DMS153 treated with DMSO at 0.1 percent for 48 hours (cell line): ENCODE data around the gene CASZ1.

Experiments used
- DNase-seq: peaks from one replicate; lab custom pipeline; 2025; ENCODE audit not compliant: unreplicated experiment; lab: John Stamatoyannopoulos, UW

CASZ1 gene

DNA sequence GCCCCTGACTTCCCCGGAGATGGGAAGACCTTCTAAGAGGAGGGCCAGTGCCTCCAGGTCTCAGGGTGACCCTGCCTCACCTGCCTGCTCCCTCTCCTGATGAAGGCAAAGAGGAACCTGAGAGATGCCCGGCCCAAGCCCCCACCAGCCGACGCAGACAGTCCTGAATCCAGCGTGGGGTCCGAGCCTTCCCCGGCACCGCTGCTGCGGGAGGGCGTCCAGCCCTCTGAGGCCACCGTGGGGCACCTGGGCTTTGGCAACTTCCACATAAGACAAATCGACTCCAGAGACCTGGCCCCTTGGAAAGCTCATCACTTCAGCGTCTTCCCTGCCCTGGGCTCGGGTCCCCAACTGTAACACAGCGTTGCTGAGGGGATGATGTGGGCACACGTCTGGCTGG is 122.2 kb downstream of the CASZ1 start:
- no peak for DNase-seq

DNA sequence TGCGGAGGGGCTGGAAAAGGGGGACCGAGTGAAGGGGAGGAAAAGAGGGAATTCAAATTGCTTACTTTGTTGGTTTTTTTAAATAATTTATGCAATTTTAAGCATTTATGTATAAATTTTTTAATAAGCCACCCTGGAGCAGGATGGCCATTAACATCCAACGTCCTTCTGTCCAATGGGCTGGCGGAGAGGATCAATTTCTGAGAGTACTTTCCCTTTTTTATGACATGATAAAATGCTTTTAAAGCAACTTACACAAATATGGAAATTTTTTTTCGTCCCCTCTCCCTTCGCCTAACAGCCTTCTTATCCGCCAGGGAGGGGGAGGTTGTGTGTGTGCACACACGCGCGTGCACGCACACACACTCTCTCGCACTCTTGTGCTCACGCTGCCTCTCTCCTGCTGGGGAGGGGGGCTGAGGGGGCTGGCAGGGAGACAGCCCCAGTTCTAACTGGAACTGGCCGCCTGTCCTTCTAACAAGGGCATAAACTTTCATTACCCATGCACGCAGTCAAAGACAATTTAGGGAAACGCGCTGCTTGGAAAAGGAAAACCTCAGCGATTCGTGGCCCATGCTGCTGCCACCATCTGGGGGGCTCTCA is 123.2 kb downstream of the CASZ1 start:
- no peak for DNase-seq

GRCh38 chr1:10672343-10673050 is 123.9 kb downstream of the CASZ1 start:
- DNase-seq, result no peak

GRCh38 chr1:10671622-10672342 is 124.7 kb downstream of the CASZ1 start:
- no peak for DNase-seq

GRCh38 chr1:10671090-10671489 is 125.4 kb downstream of the CASZ1 start:
- peak; percentile 57 for DNase-seq

DNA sequence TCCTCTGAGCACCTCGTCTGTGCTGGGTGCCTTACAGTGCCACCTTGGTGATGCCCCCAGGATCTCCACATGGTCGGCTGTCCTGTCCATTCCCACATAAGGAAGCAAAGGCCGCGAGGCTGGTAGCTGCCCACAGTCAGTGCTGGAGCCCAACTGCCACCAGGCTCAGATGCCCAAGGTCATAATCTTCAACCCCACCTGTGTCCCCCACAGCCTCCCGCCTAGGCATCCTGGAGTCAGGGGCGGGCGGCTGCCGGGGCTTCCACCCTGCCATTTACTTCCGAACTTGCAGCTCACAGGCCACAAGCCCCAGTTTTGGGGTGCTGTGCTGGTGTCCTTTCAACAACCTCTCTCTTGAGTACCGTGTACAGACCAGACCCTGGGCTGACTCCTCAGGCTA is 126.3 kb downstream of the CASZ1 start:
- DNase-seq, result no peak

DNA sequence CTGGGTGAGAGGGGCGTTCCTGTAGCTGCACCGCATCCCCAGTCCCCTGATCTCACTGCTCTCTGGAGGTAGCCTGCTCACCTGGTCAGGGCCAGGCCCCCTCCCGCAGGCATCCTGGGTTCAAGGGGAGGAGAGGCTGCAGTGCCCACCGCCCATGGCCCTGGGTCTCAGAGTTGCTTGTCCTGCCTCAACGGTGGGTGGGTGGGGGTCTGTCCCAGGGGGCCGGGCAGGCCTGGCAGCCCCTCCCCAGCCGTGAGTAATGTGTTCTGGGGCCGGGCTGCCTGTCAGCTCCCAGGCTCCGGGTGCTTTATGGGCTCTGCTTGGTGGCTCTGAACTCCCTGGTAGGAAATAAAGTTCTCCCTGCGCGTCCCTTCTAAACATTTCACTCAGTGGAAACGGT is 126.9 kb downstream of the CASZ1 start:
- DNase-seq, result no peak

DNA sequence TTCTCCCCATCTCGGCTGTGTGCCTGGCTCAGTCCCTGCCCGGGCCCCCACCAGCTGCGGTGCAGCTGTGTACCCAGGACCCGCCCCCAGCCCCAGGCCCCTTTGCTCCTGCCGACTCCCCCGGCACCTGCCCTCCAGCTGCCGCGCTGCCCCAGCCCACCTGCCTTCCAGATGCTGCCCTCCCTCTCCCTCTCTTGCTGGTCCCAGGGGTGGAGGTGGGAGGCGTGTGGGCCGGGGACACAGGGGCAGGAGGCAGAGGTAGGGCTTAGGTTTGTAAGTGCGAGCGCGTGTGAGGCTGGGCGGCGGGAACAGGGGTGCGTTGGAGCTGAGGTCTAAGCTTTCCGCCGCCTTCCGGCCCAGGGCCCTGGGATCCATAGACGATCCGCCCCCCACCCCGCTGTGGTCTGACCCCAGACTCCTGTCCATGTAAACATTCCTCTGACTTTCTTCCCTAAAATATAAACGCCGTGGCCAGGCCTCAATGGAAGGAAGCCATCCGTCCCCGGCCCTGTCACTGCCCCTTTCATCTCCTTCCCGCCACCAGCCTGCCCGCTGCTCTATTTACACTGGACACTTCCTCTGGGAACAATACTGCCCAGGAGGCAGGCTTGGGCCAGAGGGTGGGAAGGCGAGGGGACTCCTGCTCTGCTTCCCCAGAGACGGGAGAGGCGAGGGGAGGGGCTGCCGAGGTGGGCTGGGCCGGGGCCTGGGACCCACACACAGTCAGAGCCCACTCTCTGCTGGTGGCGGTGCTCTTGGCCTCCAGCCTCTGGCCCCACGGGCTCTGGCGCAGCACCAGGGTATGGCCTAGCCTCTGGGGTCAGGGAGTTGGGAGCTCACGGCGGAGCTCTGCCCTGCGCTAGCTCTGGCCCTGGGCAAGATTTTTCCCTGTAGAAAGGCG is 128.3 kb downstream of the CASZ1 start:
- DNase-seq, result no peak

GRCh38 chr1:10665930-10666850 is 130.3 kb downstream of the CASZ1 start:
- DNase-seq, result no peak

GRCh38 chr1:10665226-10665625 is 131.2 kb downstream of the CASZ1 start:
- no peak for DNase-seq

DNA sequence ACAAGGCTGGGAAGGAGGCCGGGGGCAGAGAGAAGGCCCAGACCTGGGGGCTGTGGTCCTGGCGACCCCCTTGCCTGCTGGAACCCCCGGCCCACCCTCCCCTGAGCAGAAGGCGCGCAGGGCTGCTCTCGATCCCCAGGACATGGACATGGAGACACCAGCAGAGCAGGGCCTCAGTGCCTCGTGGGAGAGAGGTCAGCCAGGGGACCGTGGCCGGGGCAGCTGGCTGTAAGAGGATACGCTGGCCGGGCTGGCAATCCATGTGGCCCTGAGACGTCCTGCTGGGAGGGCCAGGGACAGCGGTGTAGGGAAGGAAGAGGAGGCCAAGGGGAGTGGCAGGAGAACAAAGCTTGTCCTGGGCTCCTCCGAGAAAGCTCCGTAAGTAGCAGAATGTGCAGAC is 132.2 kb downstream of the CASZ1 start:
- no peak for DNase-seq

- DNase-seq, result no peak
Measured at GRCh38 chr1:10663678-10664035, 132.8 kb downstream of the CASZ1 start.

DNA sequence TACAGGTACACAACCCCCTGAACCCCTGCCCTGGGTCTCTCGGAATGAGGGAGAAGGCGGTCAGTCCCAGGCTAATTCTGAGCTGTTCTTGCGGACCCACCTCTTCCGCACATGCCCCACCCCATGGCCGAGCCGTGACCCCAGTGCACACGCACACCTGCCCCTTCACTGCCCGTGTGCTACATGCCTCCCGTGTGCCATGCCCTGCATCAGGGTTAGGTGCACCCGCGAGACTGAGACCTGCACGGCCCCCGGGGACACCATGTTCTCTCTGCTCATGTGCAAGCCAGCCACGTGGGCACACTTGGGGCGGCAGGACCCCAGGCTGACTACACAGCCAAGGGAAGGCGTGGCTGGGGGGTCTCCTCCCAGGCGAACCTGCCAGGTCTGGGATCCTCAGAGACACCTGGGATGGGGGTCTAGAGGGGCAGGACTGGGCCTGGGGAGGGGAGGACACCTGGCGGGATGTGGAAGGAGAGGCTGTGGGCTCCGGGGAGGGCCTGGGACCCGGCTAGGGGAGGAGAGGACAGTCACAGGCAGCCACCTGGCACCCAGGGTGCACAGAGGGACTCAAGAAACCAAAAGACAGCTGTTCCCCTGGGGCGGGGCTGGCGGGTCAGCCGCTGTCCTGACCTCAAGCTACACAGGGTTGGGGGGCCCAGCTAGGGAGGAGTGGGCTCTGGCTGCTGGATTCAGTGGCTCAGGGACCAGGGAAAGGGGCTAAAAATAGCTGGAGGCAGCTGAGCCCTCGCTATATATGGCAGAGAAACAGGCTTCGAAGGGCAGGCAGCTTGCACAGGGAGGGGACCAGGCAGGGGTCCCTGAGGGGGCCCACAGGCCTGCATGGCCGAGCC is 133.4 kb downstream of the CASZ1 start:
- DNase-seq, result no peak

DNA sequence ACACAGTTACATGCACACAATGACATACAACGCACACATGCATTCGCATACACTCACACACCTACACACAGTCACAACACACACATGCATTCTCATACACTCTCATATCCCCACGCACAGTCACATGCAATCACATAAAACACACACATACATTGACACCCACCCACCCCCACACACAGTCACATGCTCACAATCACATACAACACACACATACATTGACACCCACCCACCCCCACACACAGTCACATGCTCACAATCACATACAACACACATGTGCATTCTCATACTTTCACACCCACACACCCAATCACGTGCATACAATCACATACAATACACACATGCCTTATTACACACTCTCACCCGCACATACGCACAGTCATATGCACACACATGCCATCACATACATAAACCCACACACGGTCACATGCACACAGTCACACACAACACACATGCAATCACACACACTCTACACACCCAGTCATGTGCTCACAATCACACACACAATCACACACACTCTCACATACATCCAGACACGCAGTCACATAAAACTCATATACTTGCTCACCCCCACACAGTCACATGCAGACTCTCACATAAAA is 134.3 kb downstream of the CASZ1 start:
- no peak for DNase-seq

DNA sequence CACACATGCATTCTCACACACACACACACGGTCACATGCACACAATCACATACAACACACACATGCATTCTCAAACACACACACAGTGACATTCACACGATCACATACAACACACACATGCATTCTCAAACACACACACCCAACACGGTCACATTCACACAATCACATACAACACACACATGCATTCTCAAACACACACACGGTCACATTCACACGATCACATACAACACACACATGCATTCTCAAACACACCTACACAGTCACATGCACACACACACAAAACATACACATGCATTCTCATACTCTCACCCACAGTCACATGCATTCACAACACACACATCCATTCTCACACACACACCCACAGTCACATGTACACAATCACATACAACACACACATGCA is 135.0 kb downstream of the CASZ1 start:
- no peak for DNase-seq

DNA sequence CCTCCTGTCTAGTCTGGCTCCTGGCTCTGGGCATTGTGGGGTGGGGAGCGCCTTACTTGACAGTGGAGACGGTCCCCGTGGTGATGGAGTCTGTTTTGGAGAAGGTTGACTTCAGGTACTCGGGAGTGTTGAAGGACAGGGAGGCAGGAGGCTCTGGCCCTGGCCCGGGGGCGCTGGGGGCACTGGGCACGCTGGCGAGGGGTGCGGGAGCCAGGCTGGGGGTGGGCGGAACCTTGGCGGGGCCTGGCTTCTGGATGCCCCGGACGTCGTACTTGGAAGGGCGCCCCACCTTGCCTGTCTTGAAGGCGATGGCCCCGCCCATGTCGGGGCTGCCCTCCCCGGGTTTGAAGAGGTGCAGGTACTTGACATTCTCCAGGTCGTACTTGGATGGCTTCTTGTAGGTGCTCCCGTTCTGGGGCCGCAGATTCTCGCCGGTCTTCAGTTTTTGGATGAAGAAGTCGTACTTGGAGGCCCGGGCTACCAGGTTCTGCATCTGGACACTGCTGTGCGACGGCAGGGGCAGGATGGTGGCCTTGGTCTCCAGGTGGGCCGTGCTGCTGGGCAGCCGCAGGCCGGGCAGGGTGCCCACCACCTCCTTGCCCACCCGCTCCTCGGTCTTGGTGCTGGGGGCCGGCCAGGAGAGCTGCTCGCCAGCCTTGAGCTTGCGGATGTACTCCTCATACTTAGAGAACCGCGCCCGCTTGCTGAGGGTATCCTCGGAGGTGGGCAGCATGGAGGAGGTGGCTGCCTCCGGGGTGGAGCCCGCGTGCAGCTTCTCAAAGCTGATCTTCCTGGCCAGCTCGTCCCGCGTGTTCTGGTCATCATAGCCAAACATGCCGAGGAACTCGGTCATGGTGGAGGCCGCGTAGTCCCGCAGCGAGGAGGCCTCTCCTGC is 136.6 kb downstream of the CASZ1 start:
- DNase-seq, result no peak

DNA sequence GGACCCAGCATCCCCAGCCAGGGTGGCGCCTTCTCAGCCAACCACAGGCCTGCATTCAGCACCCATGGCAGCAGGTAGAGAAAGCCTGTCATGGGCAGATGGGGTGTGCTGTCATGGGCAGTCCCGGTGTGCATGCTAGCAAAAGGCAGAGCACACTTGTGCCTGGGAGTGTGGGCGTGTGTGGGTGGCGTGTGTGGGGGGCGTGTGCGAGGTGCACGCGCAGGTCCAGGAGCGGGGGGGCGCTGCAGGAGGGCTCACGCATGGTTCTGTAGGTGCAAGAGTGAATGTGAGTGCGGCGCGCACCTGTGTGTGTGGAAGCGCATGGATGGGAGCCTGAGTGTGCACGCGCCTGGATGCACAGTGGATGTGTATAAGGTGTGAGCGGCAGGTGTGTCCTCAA is 137.2 kb downstream of the CASZ1 start:
- no peak for DNase-seq
